K562 (cell line): Measurements from ENCODE around the gene MRPS33. TPM values are rescaled to one million over a fixed set of nuclear protein-coding genes. Genes with fewer than 3 reads are reported as not detected.
A peak's percentile ranks its signal among the peaks of the same experiment; 100 is the strongest.

Experiments
- ATAC-seq: fragments of 200-7000 bp; cut with Tn5 transposase; 3 replicates; pipeline ENCODE4 v1.9.1; 2020; ENCODE audit warnings: moderate library complexity
- BruUV-seq: library from RNA; stranded (reverse); fragments of 400-500 nt; replicated peaks from 2 replicates; lab custom pipeline; 2021; lab: Mats Ljungman, UMichigan
- CTCF ChIA-PET: fragments of 300-600 bp; formaldehyde crosslinking; extraction: SDS; loops from one replicate; lab custom pipeline; 2021; ENCODE audit warnings: low intra/inter-chr PET ratio; lab: Yijun Ruan, JAX
- POLR2A ChIA-PET: fragments of 300-600, 350-650 bp; sonication (Branson Sonifier 250); formaldehyde crosslinking; extraction: SDS; loops from one replicate; lab custom pipeline; 2021; ENCODE audit warnings: antibody characterized with exemption, inconsistent platforms; lab: Yijun Ruan, JAX
- DNase-seq, 4 experiments: peaks; one replicate each; pipeline versions ENCODE4 v3.0.0 to v3.0.0-alpha.2; 2011 to 2018; ENCODE audit warnings: low spot score in 3 of 4, mixed read lengths in 3 of 4; ENCODE audit errors: extremely low read depth in 1 of 4
- FAIRE-seq: peaks from 2 replicates; lab custom pipeline; 2011; peaks lifted over from hg19 to GRCh38; lab: Jason Lieb, UNC
- H2AFZ ChIP-seq: 2 replicates; pipeline ENCODE4 v1.6.0; 2011; ENCODE audit warnings: low read depth, low read length, control low read depth, inconsistent platforms
- H3K27ac ChIP-seq: fragments of 200-600 bp; 3 replicates; pipeline ENCODE4 v1.8.0; 2011; ENCODE audit warnings: low read depth, mild to moderate bottlenecking, control low read depth, inconsistent platforms, low read length, moderate library complexity, mixed read lengths; ENCODE audit errors: extremely low read depth
- H3K27me3 ChIP-seq, 2 experiments: fragments of 300-600 bp in 1 of 2; 2 replicates in 1 of 2; 3 replicates in 1 of 2; pipeline versions ENCODE4 v1.6.0 to v1.8.0; 2011; ENCODE audit warnings: inconsistent platforms in 2 of 2, low read length in 2 of 2, mild to moderate bottlenecking in 1 of 2, mixed read lengths in 1 of 2, moderate library complexity in 1 of 2; ENCODE audit not compliant: control insufficient read depth in 2 of 2, insufficient read depth in 2 of 2
- H3K36me3 ChIP-seq: fragments of 300-600 bp; 3 replicates; pipeline ENCODE4 v1.8.0; 2011; ENCODE audit warnings: mild to moderate bottlenecking, low read length, inconsistent platforms; ENCODE audit not compliant: control insufficient read depth, insufficient read depth
- H3K4me1 ChIP-seq, 2 experiments: fragments of 200-600 bp in 1 of 2; replicated peaks in 1 of 2; 2 replicates in 1 of 2; 3 replicates in 1 of 2; pipeline versions ENCODE4 v1.5.1 to v1.8.0; 2011; ENCODE audit warnings: inconsistent platforms in 2 of 2, low read length in 2 of 2, mild to moderate bottlenecking in 1 of 2, mixed read lengths in 1 of 2, moderate library complexity in 1 of 2; ENCODE audit not compliant: control insufficient read depth in 2 of 2, insufficient read depth in 2 of 2
- H3K4me2 ChIP-seq: 2 replicates; pipeline ENCODE4 v1.6.1; 2011; ENCODE audit warnings: low read length, control low read depth, inconsistent platforms, mixed read lengths; ENCODE audit not compliant: insufficient read depth
- H3K4me3 ChIP-seq: fragments of 200-600 bp; sonication (generic), shearing (Covaris generic); 2 replicates; pipeline ENCODE4 v1.5.1; 2016; ENCODE audit warnings: control low read depth, inconsistent platforms
- H3K79me2 ChIP-seq: fragments of 200-600 bp; 3 replicates; pipeline ENCODE4 v1.8.0; 2011; ENCODE audit warnings: low read length, inconsistent platforms; ENCODE audit not compliant: control insufficient read depth, insufficient read depth
- H3K9ac ChIP-seq, 2 experiments: 2 replicates each; pipeline versions ENCODE4 v1.6.0 to v1.6.1; 2011; ENCODE audit warnings: low read depth in 2 of 2, low read length in 2 of 2, control low read depth in 1 of 2, inconsistent platforms in 1 of 2, mild to moderate bottlenecking in 1 of 2, mixed read lengths in 1 of 2; ENCODE audit not compliant: insufficient read depth in 1 of 2
- H3K9me1 ChIP-seq: one replicate; pipeline ENCODE4 v1.6.0; 2011; ENCODE audit warnings: inconsistent platforms, mild to moderate bottlenecking, low read length, moderate library complexity; ENCODE audit not compliant: control insufficient read depth, insufficient read depth
- H3K9me3 ChIP-seq: replicated peaks from 2 replicates; pipeline ENCODE4 v1.5.1; 2011; ENCODE audit warnings: low read depth, low read length, inconsistent platforms; ENCODE audit not compliant: control insufficient read depth, insufficient read depth
- H4K20me1 ChIP-seq: replicated peaks from 2 replicates; pipeline ENCODE4 v1.6.1; 2011; ENCODE audit warnings: low read length, inconsistent platforms, mixed read lengths; ENCODE audit not compliant: control insufficient read depth, insufficient read depth
- GTF2F1 ChIP-seq: IDR thresholded peaks from 2 replicates; pipeline ENCODE4 v1.6.1; 2011; ENCODE audit warnings: low read depth, low read length, improper control_type of control experiment
- NCOA6 ChIP-seq: fragments of 450-650 bp; IDR thresholded peaks from 2 replicates; pipeline ENCODE4 v1.6.1; 2017; ENCODE audit warnings: mild to moderate bottlenecking
- NFE2 ChIP-seq: IDR thresholded peaks from 2 replicates; pipeline ENCODE4 v1.6.1; 2014; ENCODE audit warnings: antibody characterized with exemption, low read depth
- POLR2B ChIP-seq: fragments of 450-650 bp; IDR thresholded peaks from 2 replicates; pipeline ENCODE4 v1.6.1; 2018; ENCODE audit warnings: low read depth; ENCODE audit not compliant: partially characterized antibody
- PTBP1 ChIP-seq: fragments of 200-400 bp; formaldehyde crosslinking; IDR thresholded peaks from 2 replicates; pipeline ENCODE4 v1.6.1; 2017; ENCODE audit warnings: low read depth, low read length
- RAD51 ChIP-seq: fragments of 450-650 bp; IDR thresholded peaks from 2 replicates; pipeline ENCODE4 v1.7.1; 2016; ENCODE audit warnings: low read depth, mild to moderate bottlenecking, borderline replicate concordance
- STAT5B ChIP-seq: fragments of 250-450 bp; sonication (Bioruptor Pico); IDR thresholded peaks from 2 replicates; pipeline ENCODE4 v1.8.0; 2021; ENCODE audit warnings: mild to moderate bottlenecking, inconsistent platforms
- ZNF444 ChIP-seq: fragments of 250-450 bp; sonication (Bioruptor Pico); IDR thresholded peaks from 2 replicates; pipeline ENCODE4 v1.4.0; 2020; ENCODE audit warnings: mild to moderate bottlenecking, moderate library complexity
- ZNF551 ChIP-seq: fragments of 250-450 bp; sonication (Bioruptor Pico); IDR thresholded peaks from 2 replicates; pipeline ENCODE4 v1.5.0; 2021; ENCODE audit warnings: mild to moderate bottlenecking, moderate library complexity
- ZNF75A ChIP-seq: fragments of 450-650 bp; formaldehyde crosslinking; IDR thresholded peaks from 2 replicates; pipeline ENCODE4 v1.4.0; 2020; ENCODE audit warnings: mild to moderate bottlenecking
- WGBS: fragments of 100-300 bp; shearing (Covaris generic); methylation state at CpG from one replicate; pipeline ENCODE4 v1.1.6; 2016; ENCODE audit warnings: low coverage, mixed read lengths; ENCODE audit not compliant: insufficient coverage; ENCODE audit errors: missing lambda C conversion rate; 5-methylcytosine and 5-hydroxymethylcytosine counted together
- in situ Hi-C: fragments of 300-500 bp; cut with MboI; formaldehyde crosslinking; loops from 4 replicates; pipeline ENCODE4 v1.15.0; 2018; ENCODE audit warnings: inconsistent platforms, mixed read lengths
- intact Hi-C: fragments of 100-400 bp; cut with micrococcal nuclease; formaldehyde crosslinking; loops from 2 replicates; pipeline ENCODE4 v1.14.2; 2022
- polyA plus RNA-seq, 8 experiments: library from polyadenylated mRNA; depleted of rRNA in 4 of 8; stranded (reverse) in 5 of 8; unstranded in 3 of 8; fragments of >200 nt; fragmentation: Nextera tagmentation in 2 of 8; fragmentation: Illumina TruSeq in 1 of 8; extraction: Ambion mirVana in 2 of 8; extraction: Trizol in 1 of 8; gene quantifications; 2 replicates each; pipeline versions ENCODE4 v1.2.1 to v1.2.3, GENCODE V29; 2011 to 2014; ENCODE audit warnings: inconsistent platforms in 1 of 8, missing spikeins in 1 of 8
- total RNA-seq, 7 experiments: library from RNA; depleted of rRNA in 6 of 7; stranded (reverse); fragments of >200 nt in 6 of 7; fragmentation: Illumina TruSeq in 2 of 7; extraction: Trizol in 2 of 7; gene quantifications; 2 replicates each; pipeline versions ENCODE4 v1.2.1 to v1.2.3, GENCODE V29; 2011 to 2021; ENCODE audit warnings: low replicate concordance in 1 of 7

The MRPS33 gene
- total and polyA plus RNA-seq, 9 of the 15 experiments (the other 6 are each of a cell fraction or from before 2014, with no cell fraction given): 81.1 to 442 (median 149) TPM

GRCh38 chr7:141053626-141054025 lies 38.9 kb upstream of the MRPS33 start:
- peak; percentile 28; the same call in 1 of the 3 replicates for ATAC-seq
- no peak for DNase-seq
- ChIA-PET CTCF (no interaction called here), POLR2A (no interaction called here)
- 4% methylated on average over 9 of the region's 9 CpGs for WGBS
- Histone ChIP-seq H3K27ac (no peak overlapping the region), H3K27me3 (peaks cover 24 to 30% of the 10 kb centered on the region in 2 experiments; a peak in 3 of 5 replicates), H3K4me3 (no peak overlapping the region), H3K4me2 (no peak overlapping the region), H3K4me1 (no peaks in the 10 kb centered on the region), H3K36me3 (no peaks in the 10 kb centered on the region), H3K9ac (no peak overlapping the region), H4K20me1 (no peaks in the 10 kb centered on the region), H3K9me1 (no peaks in the 10 kb centered on the region), H3K79me2 (no peaks in the 10 kb centered on the region), H3K9me3 (no peaks in the 10 kb centered on the region), H2AFZ (no peak overlapping the region)
- in situ Hi-C loops: no loop called here
- BruUV-seq: no TSS peak
- intact Hi-C loops: no loop called here
- no peak for FAIRE-seq
- no peak for TF ChIP-seq NCOA6
- no peak for TF ChIP-seq NFE2
- TF ChIP-seq POLR2B: no peak
- TF ChIP-seq ZNF75A: no peak
- no peak for TF ChIP-seq PTBP1
- no peak for TF ChIP-seq GTF2F1
- no peak for TF ChIP-seq STAT5B (CRISPR knock-in tag)
- TF ChIP-seq ZNF444 (CRISPR knock-in tag): no peak
- TF ChIP-seq ZNF551 (CRISPR knock-in tag): no peak
- TF ChIP-seq RAD51: no peak
